BJ (cell line): Measurements from ENCODE around the gene SKP1. TPM values are rescaled to one million over a fixed set of nuclear protein-coding genes. Genes with fewer than 3 reads are reported as not detected.

ENCODE experiments used
- CTCF ChIA-PET: fragments of 350-600 bp; formaldehyde crosslinking; extraction: SDS; loops from one replicate; lab custom pipeline; 2021; ENCODE audit warnings: antibody characterized with exemption, inconsistent platforms; lab: Yijun Ruan, JAX
- POLR2A ChIA-PET: fragments of 300-600 bp; sonication (Branson Sonifier 250); formaldehyde crosslinking; extraction: SDS; loops from one replicate; lab custom pipeline; 2021; ENCODE audit warnings: antibody characterized with exemption; lab: Charles Lee
- DNase-seq: peaks from one replicate; pipeline ENCODE4 v3.0.0-alpha.2; 2011; ENCODE audit warnings: low read depth
- H3K27me3 ChIP-seq: 2 replicates; pipeline ENCODE4 v1.6.0; 2011; ENCODE audit warnings: low read length; ENCODE audit not compliant: control insufficient read depth, insufficient read depth
- H3K36me3 ChIP-seq: 2 replicates; pipeline ENCODE4 v1.5.1; 2011; ENCODE audit warnings: low read length; ENCODE audit not compliant: control insufficient read depth, insufficient read depth
- H3K4me3 ChIP-seq: 2 replicates; pipeline ENCODE4 v1.5.1; 2011; ENCODE audit warnings: low read depth, mild to moderate bottlenecking, control low read depth, low read length
- CTCF ChIP-seq: IDR thresholded peaks from 2 replicates; pipeline ENCODE4 v1.5.1; 2011; ENCODE audit warnings: low read depth, mild to moderate bottlenecking, control low read depth, inconsistent platforms, low read length, moderate library complexity; ENCODE audit not compliant: insufficient read depth
- polyA plus RNA-seq: library from polyadenylated mRNA; depleted of rRNA; stranded (reverse); fragments of >200 nt; gene quantifications from 2 replicates; pipeline ENCODE4 v1.2.3, GENCODE V29; 2011

The SKP1 gene
- polyA plus RNA-seq, 1 experiment: 183 TPM

GRCh38 chr5:134131578-134132350 is 45.0 kb downstream of the SKP1 start:
- Histone ChIP-seq H3K36me3 (peaks cover 21% of the 10 kb centered on the region), H3K27me3 (no peaks in the 10 kb centered on the region), H3K4me3 (no peak overlapping the region)
- no peak for DNase-seq
- ChIA-PET POLR2A (no interaction called here), CTCF (interaction anchor here (9.2 to 17.5 kb wide), 2 partner anchors 10 to 87 kb away, joined by 105 to 381 read pairs; no protein-coding TSS in a partner anchor)
- no peak for TF ChIP-seq CTCF

GRCh38 chr5:134131165-134131564 is 45.6 kb downstream of the SKP1 start:
- no peak for DNase-seq
- Histone ChIP-seq H3K27me3 (no peaks in the 10 kb centered on the region), H3K4me3 (no peak overlapping the region), H3K36me3 (peaks cover 18% of the 10 kb centered on the region)
- no peak for TF ChIP-seq CTCF
- ChIA-PET POLR2A (no interaction called here), CTCF (interaction anchor here (1.8 to 17.5 kb wide), 3 partner anchors 10 to 87 kb away, joined by 4 to 381 read pairs (median 105); no protein-coding TSS in a partner anchor)

GRCh38 chr5:134130239-134130945 is 46.4 kb downstream of the SKP1 start:
- POLR2A ChIA-PET: no interaction called here
- DNase-seq: no peak
- no peaks in the 10 kb centered on the region for H3K27me3 ChIP-seq
- CTCF ChIA-PET: interaction anchor here (1.8 to 9.2 kb wide), 3 partner anchors 11 to 91 kb away, joined by 4 to 105 read pairs (median 19); no protein-coding TSS in a partner anchor
- TF ChIP-seq CTCF: no peak
- H3K36me3 ChIP-seq: peaks cover 15% of the 10 kb centered on the region
- no peak overlapping the region for H3K4me3 ChIP-seq

GRCh38 chr5:134129411-134130238 is 47.1 kb downstream of the SKP1 start:
- H3K4me3 ChIP-seq: no peak overlapping the region
- peaks cover 15% of the 10 kb centered on the region for H3K36me3 ChIP-seq
- TF ChIP-seq CTCF: no peak
- DNase-seq: no peak
- CTCF ChIA-PET: interaction anchor here (1.8 to 9.2 kb wide), 3 partner anchors 12 to 90 kb away, joined by 4 to 105 read pairs (median 19); no protein-coding TSS in a partner anchor
- H3K27me3 ChIP-seq: no peaks in the 10 kb centered on the region
- POLR2A ChIA-PET: no interaction called here

GRCh38 chr5:134128648-134128995 is 48.1 kb downstream of the SKP1 start:
- DNase-seq: no peak
- no peak for TF ChIP-seq CTCF
- no peak overlapping the region for H3K4me3 ChIP-seq
- peaks cover 9% of the 10 kb centered on the region for H3K36me3 ChIP-seq
- H3K27me3 ChIP-seq: no peaks in the 10 kb centered on the region
- ChIA-PET CTCF (interaction anchor here (4.5 to 9.2 kb wide), 2 partner anchors 13 to 89 kb away, joined by 19 to 105 read pairs; no protein-coding TSS in a partner anchor), POLR2A (no interaction called here)
